NCI-H69 (cell line): ENCODE results near the gene LPIN3.

Experiments
- DNase-seq: peaks from one replicate; lab custom pipeline; 2025; lab: John Stamatoyannopoulos, UW

LPIN3 gene

GRCh38 chr20:41350408-41350962 is 9.9 kb downstream of the LPIN3 start:
- peak; percentile 5 for DNase-seq

- peak; percentile 7 for DNase-seq
Observed at GRCh38 chr20:41352106-41352505, 11.5 kb downstream of the LPIN3 start.

- no peak for DNase-seq
Observed at GRCh38 chr20:41352666-41353065, 12.0 kb downstream of the LPIN3 start.

- DNase-seq: no peak
Observed at GRCh38 chr20:41353530-41353929, 12.9 kb downstream of the LPIN3 start.

- no peak for DNase-seq
Observed at GRCh38 chr20:41355192-41355591, 14.6 kb downstream of the LPIN3 start.

GRCh38 chr20:41355598-41356203 is 15.1 kb downstream of the LPIN3 start:
- DNase-seq: no peak

- no peak for DNase-seq
Observed at GRCh38 chr20:41356951-41357350, 16.3 kb downstream of the LPIN3 start.

- peak; percentile 6 for DNase-seq
Observed at GRCh38 chr20:41357424-41358163, 17.0 kb downstream of the LPIN3 start.

- DNase-seq: peak; percentile 14
Observed at GRCh38 chr20:41358230-41358629, 17.6 kb downstream of the LPIN3 start.

GRCh38 chr20:41358717-41359116 is 18.1 kb downstream of the LPIN3 start:
- DNase-seq: no peak

GRCh38 chr20:41359541-41360011 is 19.0 kb downstream of the LPIN3 start:
- no peak for DNase-seq

GRCh38 chr20:41360831-41361756 is 20.5 kb downstream of the LPIN3 start:
- DNase-seq: no peak

- peak; percentile 48 for DNase-seq
Observed at GRCh38 chr20:41361757-41362747, 21.4 kb downstream of the LPIN3 start.

- DNase-seq: no peak
Observed at GRCh38 chr20:41362748-41363140, 22.1 kb downstream of the LPIN3 start.

- DNase-seq: no peak
Observed at GRCh38 chr20:41363601-41364000, 23.0 kb downstream of the LPIN3 start.

GRCh38 chr20:41364236-41364855 is 23.7 kb downstream of the LPIN3 start:
- DNase-seq: no peak

GRCh38 chr20:41364967-41365765 is 24.5 kb downstream of the LPIN3 start:
- DNase-seq: no peak

- peak; percentile 51 for DNase-seq
Observed at GRCh38 chr20:41365777-41366545, 25.3 kb downstream of the LPIN3 start.
